GM12878 (cell line): ENCODE data around the gene PHF20. TPM values are rescaled to one million over a fixed set of nuclear protein-coding genes. Genes with fewer than 3 reads are reported as not detected.

Experiments
- CREM ChIP-seq: IDR thresholded peaks from 2 replicates; pipeline ENCODE4 v1.6.1; 2014; ENCODE audit warnings: antibody characterized with exemption, low read depth
- E2F4 ChIP-seq: IDR thresholded peaks from 2 replicates; pipeline ENCODE4 v1.6.1; 2012; ENCODE audit warnings: low read depth, low read length, improper control_type of control experiment
- EP300 ChIP-seq, 2 experiments: fragments of 150-350 bp in 1 of 2; IDR thresholded peaks; 2 replicates each; pipeline ENCODE4 v1.6.1; 2011 to 2012; ENCODE audit warnings: low read depth in 2 of 2, low read length in 2 of 2, borderline replicate concordance in 1 of 2, improper control_type of control experiment in 1 of 2, inconsistent platforms in 1 of 2; ENCODE audit not compliant: control insufficient read depth in 1 of 2
- GABPA ChIP-seq: IDR thresholded peaks from 2 replicates; pipeline ENCODE4 v1.6.1; 2014; ENCODE audit warnings: antibody characterized with exemption, low read depth, mild to moderate bottlenecking, inconsistent platforms
- IKZF1 ChIP-seq: fragments of 450-650 bp; conservative IDR thresholded peaks from 2 replicates; pipeline ENCODE4 v1.6.1; 2017; ENCODE audit warnings: antibody characterized with exemption, mild to moderate bottlenecking
- KDM1A ChIP-seq: fragments of 200-600 bp; sonication (generic); IDR thresholded peaks from 2 replicates; pipeline ENCODE4 v1.6.1; 2016; ENCODE audit warnings: borderline replicate concordance
- MLLT1 ChIP-seq: fragments of 450-650 bp; IDR thresholded peaks from 2 replicates; pipeline ENCODE4 v1.6.1; 2016; ENCODE audit warnings: mild to moderate bottlenecking
- NFIC ChIP-seq: IDR thresholded peaks from 2 replicates; pipeline ENCODE4 v1.6.1; 2012; ENCODE audit warnings: low read depth, mild to moderate bottlenecking, inconsistent platforms, low read length, moderate library complexity
- NFYA ChIP-seq: IDR thresholded peaks from 2 replicates; pipeline ENCODE4 v1.6.1; 2011; ENCODE audit warnings: low read depth, mild to moderate bottlenecking, low read length, improper control_type of control experiment, borderline replicate concordance
- NR2C1 ChIP-seq: fragments of 450-650 bp; IDR thresholded peaks from 2 replicates; pipeline ENCODE4 v1.6.1; 2017; ENCODE audit warnings: antibody characterized with exemption, mild to moderate bottlenecking, moderate library complexity
- RB1 ChIP-seq: fragments of 450-650 bp; formaldehyde crosslinking; IDR thresholded peaks from 2 replicates; pipeline ENCODE4 v1.6.1; 2017; ENCODE audit warnings: mild to moderate bottlenecking, borderline replicate concordance
- RELB ChIP-seq: fragments of 450-650 bp; IDR thresholded peaks from 2 replicates; pipeline ENCODE4 v1.6.1; 2017; ENCODE audit warnings: low read depth, mild to moderate bottlenecking, moderate library complexity
- SREBF1 ChIP-seq: IDR thresholded peaks from 2 replicates; pipeline ENCODE4 v1.6.1; 2012; ENCODE audit warnings: mild to moderate bottlenecking, low read length
- SREBF2 ChIP-seq: IDR thresholded peaks from 2 replicates; pipeline ENCODE4 v1.6.1; 2012; ENCODE audit warnings: mild to moderate bottlenecking, low read length
- SRF ChIP-seq, 2 experiments: IDR thresholded peaks; 2 replicates each; pipeline ENCODE4 v1.6.1; 2011; ENCODE audit warnings: low read depth in 2 of 2, low read length in 2 of 2, mild to moderate bottlenecking in 1 of 2, moderate library complexity in 1 of 2
- STAT3 ChIP-seq: IDR thresholded peaks from 2 replicates; pipeline ENCODE4 v1.6.1; 2011; ENCODE audit warnings: low read depth, low read length, improper control_type of control experiment
- YY1 ChIP-seq: IDR thresholded peaks from 2 replicates; pipeline ENCODE4 v1.6.1; 2011; ENCODE audit warnings: low read depth, mild to moderate bottlenecking, low read length
- polyA plus RNA-seq, 11 experiments: library from polyadenylated mRNA; depleted of rRNA in 4 of 11; unstranded in 6 of 11; stranded (reverse) in 5 of 11; fragments of >200 nt; fragmentation: Nextera tagmentation in 4 of 11; fragmentation: Illumina TruSeq in 1 of 11; extraction: Ambion mirVana in 4 of 11; extraction: Trizol in 1 of 11; gene quantifications; 1 replicate in 1 of 11; 2 replicates in 10 of 11; pipeline versions ENCODE4 v1.2.1 to v1.2.3, GENCODE V29; 2011 to 2016; ENCODE audit warnings: inconsistent platforms in 2 of 11, missing spikeins in 2 of 11, low read depth in 1 of 11
- total RNA-seq, 4 experiments: library from RNA; depleted of rRNA in 3 of 4; stranded (reverse); fragments of >200 nt in 3 of 4; fragmentation: Illumina TruSeq in 1 of 4; extraction: Trizol in 1 of 4; gene quantifications; 2 replicates each; pipeline versions ENCODE4 v1.2.1 to v1.2.3, GENCODE V29; 2013 to 2021
- TF ChIP-seq, protein P1 (sequence below): IDR thresholded peaks from 2 replicates; pipeline ENCODE4 v1.6.1; 2012; ENCODE audit warnings: low read depth, low read length, improper control_type of control experiment
- TF ChIP-seq, protein P2 (sequence below): fragments of 450-650 bp; IDR thresholded peaks from 2 replicates; pipeline ENCODE4 v1.6.1; 2017; ENCODE audit warnings: mild to moderate bottlenecking, moderate library complexity
- TF ChIP-seq, protein P3 (sequence below): IDR thresholded peaks from 2 replicates; pipeline ENCODE4 v1.6.1; 2012; ENCODE audit warnings: low read depth, low read length, improper control_type of control experiment

Gene PHF20
- total and polyA plus RNA-seq, 10 of the 15 experiments (the other 5 are each of a cell fraction or from before 2014, with no cell fraction given), result 31.6 to 91.2 (median 46.8) TPM

GRCh38 chr20:35767683-35768481 lies 3.9 kb upstream of the PHF20 start (continued):
- no peak for TF ChIP-seq SRF (IDR thresholded peaks at IDR 0.05; ENCODE audit: low read depth in 2 of 2, low read length in 2 of 2)
- TF ChIP-seq, protein P1, sequence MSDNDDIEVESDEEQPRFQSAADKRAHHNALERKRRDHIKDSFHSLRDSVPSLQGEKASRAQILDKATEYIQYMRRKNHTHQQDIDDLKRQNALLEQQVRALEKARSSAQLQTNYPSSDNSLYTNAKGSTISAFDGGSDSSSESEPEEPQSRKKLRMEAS, result peak; percentile 63; the same call in 1 of the 2 replicates
- no peak for TF ChIP-seq NFYA
- TF ChIP-seq RB1, result peak; percentile 50; the same call in 1 of the 2 replicates
- peak; percentile 84 for TF ChIP-seq RELB
- TF ChIP-seq EP300 (IDR thresholded peaks at IDR 0.05; ENCODE audit: borderline replicate concordance in 1 of 2, control insufficient read depth in 1 of 2, low read depth in 2 of 2, low read length in 2 of 2), result peak in 1 of 2 experiments; percentile 57; a peak in 1 of 4 replicates
- peak; percentile 62 for TF ChIP-seq NFIC
- TF ChIP-seq, protein P2, sequence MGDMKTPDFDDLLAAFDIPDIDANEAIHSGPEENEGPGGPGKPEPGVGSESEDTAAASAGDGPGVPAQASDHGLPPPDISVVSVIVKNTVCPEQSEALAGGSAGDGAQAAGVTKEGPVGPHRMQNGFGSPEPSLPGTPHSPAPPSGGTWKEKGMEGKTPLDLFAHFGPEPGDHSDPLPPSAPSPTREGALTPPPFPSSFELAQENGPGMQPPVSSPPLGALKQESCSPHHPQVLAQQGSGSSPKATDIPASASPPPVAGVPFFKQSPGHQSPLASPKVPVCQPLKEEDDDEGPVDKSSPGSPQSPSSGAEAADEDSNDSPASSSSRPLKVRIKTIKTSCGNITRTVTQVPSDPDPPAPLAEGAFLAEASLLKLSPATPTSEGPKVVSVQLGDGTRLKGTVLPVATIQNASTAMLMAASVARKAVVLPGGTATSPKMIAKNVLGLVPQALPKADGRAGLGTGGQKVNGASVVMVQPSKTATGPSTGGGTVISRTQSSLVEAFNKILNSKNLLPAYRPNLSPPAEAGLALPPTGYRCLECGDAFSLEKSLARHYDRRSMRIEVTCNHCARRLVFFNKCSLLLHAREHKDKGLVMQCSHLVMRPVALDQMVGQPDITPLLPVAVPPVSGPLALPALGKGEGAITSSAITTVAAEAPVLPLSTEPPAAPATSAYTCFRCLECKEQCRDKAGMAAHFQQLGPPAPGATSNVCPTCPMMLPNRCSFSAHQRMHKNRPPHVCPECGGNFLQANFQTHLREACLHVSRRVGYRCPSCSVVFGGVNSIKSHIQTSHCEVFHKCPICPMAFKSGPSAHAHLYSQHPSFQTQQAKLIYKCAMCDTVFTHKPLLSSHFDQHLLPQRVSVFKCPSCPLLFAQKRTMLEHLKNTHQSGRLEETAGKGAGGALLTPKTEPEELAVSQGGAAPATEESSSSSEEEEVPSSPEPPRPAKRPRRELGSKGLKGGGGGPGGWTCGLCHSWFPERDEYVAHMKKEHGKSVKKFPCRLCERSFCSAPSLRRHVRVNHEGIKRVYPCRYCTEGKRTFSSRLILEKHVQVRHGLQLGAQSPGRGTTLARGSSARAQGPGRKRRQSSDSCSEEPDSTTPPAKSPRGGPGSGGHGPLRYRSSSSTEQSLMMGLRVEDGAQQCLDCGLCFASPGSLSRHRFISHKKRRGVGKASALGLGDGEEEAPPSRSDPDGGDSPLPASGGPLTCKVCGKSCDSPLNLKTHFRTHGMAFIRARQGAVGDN, result peak; percentile 93
- TF ChIP-seq KDM1A, result no peak
- no peak for TF ChIP-seq GABPA
- TF ChIP-seq SREBF2, result no peak
- TF ChIP-seq NR2C1, result no peak
- no peak for TF ChIP-seq SREBF1
- TF ChIP-seq YY1, result 0 out of 2 replicates have a peak, but pooled peaks have one; percentile 44
- TF ChIP-seq CREM, result 0 out of 2 replicates have a peak, but pooled peaks have one; percentile 45
- TF ChIP-seq STAT3, result no peak
- TF ChIP-seq E2F4, result no peak
- peak; percentile 59 for TF ChIP-seq MLLT1
- TF ChIP-seq IKZF1, result peak; percentile 89
- TF ChIP-seq, protein P3, sequence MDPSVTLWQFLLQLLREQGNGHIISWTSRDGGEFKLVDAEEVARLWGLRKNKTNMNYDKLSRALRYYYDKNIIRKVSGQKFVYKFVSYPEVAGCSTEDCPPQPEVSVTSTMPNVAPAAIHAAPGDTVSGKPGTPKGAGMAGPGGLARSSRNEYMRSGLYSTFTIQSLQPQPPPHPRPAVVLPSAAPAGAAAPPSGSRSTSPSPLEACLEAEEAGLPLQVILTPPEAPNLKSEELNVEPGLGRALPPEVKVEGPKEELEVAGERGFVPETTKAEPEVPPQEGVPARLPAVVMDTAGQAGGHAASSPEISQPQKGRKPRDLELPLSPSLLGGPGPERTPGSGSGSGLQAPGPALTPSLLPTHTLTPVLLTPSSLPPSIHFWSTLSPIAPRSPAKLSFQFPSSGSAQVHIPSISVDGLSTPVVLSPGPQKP, result no peak
